Keratinocyte (primary cell): Measurements from ENCODE around the gene LACC1. TPM values are rescaled to one million over a fixed set of nuclear protein-coding genes. Genes with fewer than 3 reads are reported as not detected.

Experiments used
- DNase-seq: peaks from one replicate; pipeline ENCODE4 v3.0.0-alpha.2; 2011; ENCODE audit warnings: low read depth, missing footprints, low spot score
- FAIRE-seq: peaks from 2 replicates; lab custom pipeline; 2011; peaks lifted over from hg19 to GRCh38; lab: Jason Lieb, UNC
- H2AFZ ChIP-seq: 2 replicates; pipeline ENCODE4 v1.6.0; 2012; ENCODE audit warnings: low read length, control low read depth, inconsistent platforms; ENCODE audit not compliant: control insufficient read depth
- H3K27ac ChIP-seq: 2 replicates; pipeline ENCODE4 v1.5.1; 2011; ENCODE audit warnings: low read length; ENCODE audit not compliant: control insufficient read depth, insufficient read depth
- H3K27me3 ChIP-seq: 3 replicates; pipeline ENCODE4 v1.6.0; 2011; ENCODE audit warnings: low read length; ENCODE audit not compliant: control insufficient read depth, insufficient read depth; ENCODE audit errors: extremely low read depth
- H3K36me3 ChIP-seq, 2 experiments: 2 replicates in 1 of 2; 3 replicates in 1 of 2; pipeline ENCODE4 v1.5.1; 2011; ENCODE audit warnings: low read length in 2 of 2, mild to moderate bottlenecking in 1 of 2; ENCODE audit not compliant: control insufficient read depth in 2 of 2, insufficient read depth in 2 of 2; ENCODE audit errors: extremely low read depth in 1 of 2
- H3K4me1 ChIP-seq: 3 replicates; pipeline ENCODE4 v1.5.1; 2011; ENCODE audit warnings: low read length; ENCODE audit not compliant: control insufficient read depth, insufficient read depth; ENCODE audit errors: extremely low read depth
- H3K4me2 ChIP-seq: 3 replicates; pipeline ENCODE4 v1.6.0; 2011; ENCODE audit warnings: low read depth, low read length; ENCODE audit not compliant: control insufficient read depth, insufficient read depth; ENCODE audit errors: extremely low read depth
- H3K4me3 ChIP-seq, 3 experiments: fragments of 200-600 bp in 1 of 3; sonication (generic) in 1 of 3; 2 replicates in 2 of 3; 3 replicates in 1 of 3; pipeline ENCODE4 v1.5.1; 2011 to 2016; ENCODE audit warnings: low read length in 3 of 3, mild to moderate bottlenecking in 3 of 3, control low read depth in 2 of 3, inconsistent platforms in 1 of 3, low read depth in 1 of 3, mixed read lengths in 1 of 3, mixed run types in 1 of 3, moderate library complexity in 1 of 3; ENCODE audit not compliant: control insufficient read depth in 2 of 3, insufficient read depth in 2 of 3; ENCODE audit errors: extremely low read depth in 1 of 3
- H3K79me2 ChIP-seq: 2 replicates; pipeline ENCODE4 v1.6.0; 2012; ENCODE audit warnings: low read length; ENCODE audit not compliant: control insufficient read depth, insufficient read depth
- H3K9ac ChIP-seq: 3 replicates; pipeline ENCODE4 v1.6.0; 2011; ENCODE audit warnings: low read length; ENCODE audit not compliant: control insufficient read depth, insufficient read depth; ENCODE audit errors: extremely low read depth
- H3K9me1 ChIP-seq: 3 replicates; pipeline ENCODE4 v1.6.0; 2011; ENCODE audit warnings: low read length; ENCODE audit not compliant: control insufficient read depth, insufficient read depth; ENCODE audit errors: extremely low read depth
- H3K9me3 ChIP-seq: 2 replicates; pipeline ENCODE4 v1.5.1; 2012; ENCODE audit warnings: low read depth, low read length; ENCODE audit not compliant: control insufficient read depth
- H4K20me1 ChIP-seq: 3 replicates; pipeline ENCODE4 v1.6.0; 2011; ENCODE audit warnings: low read length; ENCODE audit not compliant: control insufficient read depth, insufficient read depth; ENCODE audit errors: extremely low read depth
- EZH2 ChIP-seq: IDR thresholded peaks from one replicate; pipeline ENCODE4 v1.6.1; 2012; ENCODE audit warnings: inconsistent platforms, mild to moderate bottlenecking, low read length, moderate library complexity
- dilution Hi-C: fragments of 300-500 bp; cut with MboI; formaldehyde crosslinking; loops from one replicate; pipeline ENCODE4 v1.7.0; 2020; ENCODE audit warnings: low sequenced_read_pairs; ENCODE audit not compliant: extremely low pct_ligation_motif_present
- polyA plus RNA-seq, 5 experiments: library from polyadenylated mRNA; depleted of rRNA in 3 of 5; stranded (reverse) in 3 of 5; stranded (forward) in 1 of 5; unstranded in 1 of 5; fragments of >200 nt; gene quantifications; 1 replicate in 1 of 5; 2 replicates in 3 of 5; 3 replicates in 1 of 5; pipeline versions ENCODE4 v1.2.1 to v1.2.3, GENCODE V29; 2011 to 2012; ENCODE audit warnings: missing spikeins in 2 of 5, low read depth in 1 of 5, low replicate concordance in 1 of 5
- TF ChIP-seq, protein P1 (sequence below), 3 experiments: IDR thresholded peaks in 1 of 3; conservative IDR thresholded peaks in 1 of 3; optimal IDR thresholded peaks in 1 of 3; 2 replicates in 2 of 3; 3 replicates in 1 of 3; pipeline versions ENCODE3 to v1.5.1; 2011; ENCODE audit warnings: low read length in 3 of 3, mild to moderate bottlenecking in 3 of 3, moderate library complexity in 2 of 3, control low read depth in 1 of 3, inconsistent platforms in 1 of 3; ENCODE audit not compliant: insufficient read depth in 2 of 3; ENCODE audit errors: extremely low read depth in 1 of 3

The LACC1 gene
- polyA plus RNA-seq, 1 donor (not counting 4 experiments of a cell fraction or from before 2014, with no cell fraction given), result 6.5 TPM

DNA sequence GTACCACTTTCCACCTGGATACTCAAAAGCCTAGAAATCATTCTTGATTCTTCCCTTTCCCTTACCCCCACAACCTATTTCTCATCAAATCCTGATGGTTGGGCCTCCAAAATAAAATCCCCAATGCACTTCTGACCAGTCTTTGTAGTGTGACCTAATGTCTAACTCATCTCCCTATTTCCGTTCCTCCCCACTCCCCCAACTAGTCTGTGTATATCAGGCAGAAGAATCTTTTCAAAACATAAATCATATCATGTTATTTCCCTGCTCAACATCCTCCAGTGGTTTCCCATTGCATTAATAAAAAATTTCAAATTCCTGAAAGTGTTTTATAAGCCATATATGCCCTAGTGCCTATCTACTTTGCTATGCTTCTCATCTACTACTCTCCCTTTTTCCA lies 17.8 kb upstream of the LACC1 start:
- Histone ChIP-seq H3K4me2 (no peak overlapping the region), H4K20me1 (no peaks in the 10 kb centered on the region), H3K9me1 (no peaks in the 10 kb centered on the region), H3K4me3 (no peak overlapping the region), H3K9me3 (no peaks in the 10 kb centered on the region), H3K4me1 (peaks cover 18% of the 10 kb centered on the region), H3K27me3 (no peaks in the 10 kb centered on the region), H3K27ac (no peak overlapping the region), H3K79me2 (no peaks in the 10 kb centered on the region), H3K36me3 (no peaks in the 10 kb centered on the region), H2AFZ (no peak overlapping the region), H3K9ac (no peak overlapping the region)
- DNase-seq (no peak), FAIRE-seq (no peak)
- dilution Hi-C loops, result no loop called here
- TF ChIP-seq EZH2, result no peak
- TF ChIP-seq, protein P1, sequence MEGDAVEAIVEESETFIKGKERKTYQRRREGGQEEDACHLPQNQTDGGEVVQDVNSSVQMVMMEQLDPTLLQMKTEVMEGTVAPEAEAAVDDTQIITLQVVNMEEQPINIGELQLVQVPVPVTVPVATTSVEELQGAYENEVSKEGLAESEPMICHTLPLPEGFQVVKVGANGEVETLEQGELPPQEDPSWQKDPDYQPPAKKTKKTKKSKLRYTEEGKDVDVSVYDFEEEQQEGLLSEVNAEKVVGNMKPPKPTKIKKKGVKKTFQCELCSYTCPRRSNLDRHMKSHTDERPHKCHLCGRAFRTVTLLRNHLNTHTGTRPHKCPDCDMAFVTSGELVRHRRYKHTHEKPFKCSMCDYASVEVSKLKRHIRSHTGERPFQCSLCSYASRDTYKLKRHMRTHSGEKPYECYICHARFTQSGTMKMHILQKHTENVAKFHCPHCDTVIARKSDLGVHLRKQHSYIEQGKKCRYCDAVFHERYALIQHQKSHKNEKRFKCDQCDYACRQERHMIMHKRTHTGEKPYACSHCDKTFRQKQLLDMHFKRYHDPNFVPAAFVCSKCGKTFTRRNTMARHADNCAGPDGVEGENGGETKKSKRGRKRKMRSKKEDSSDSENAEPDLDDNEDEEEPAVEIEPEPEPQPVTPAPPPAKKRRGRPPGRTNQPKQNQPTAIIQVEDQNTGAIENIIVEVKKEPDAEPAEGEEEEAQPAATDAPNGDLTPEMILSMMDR (optimal IDR thresholded peaks at IDR 0.05 in 1 of 3, IDR thresholded peaks at IDR 0.05 in 1 of 3, conservative IDR thresholded peaks at IDR 0.05 in 1 of 3; ENCODE audit: extremely low read depth in 1 of 3, insufficient read depth in 2 of 3, low read length in 3 of 3), result no peak

DNA sequence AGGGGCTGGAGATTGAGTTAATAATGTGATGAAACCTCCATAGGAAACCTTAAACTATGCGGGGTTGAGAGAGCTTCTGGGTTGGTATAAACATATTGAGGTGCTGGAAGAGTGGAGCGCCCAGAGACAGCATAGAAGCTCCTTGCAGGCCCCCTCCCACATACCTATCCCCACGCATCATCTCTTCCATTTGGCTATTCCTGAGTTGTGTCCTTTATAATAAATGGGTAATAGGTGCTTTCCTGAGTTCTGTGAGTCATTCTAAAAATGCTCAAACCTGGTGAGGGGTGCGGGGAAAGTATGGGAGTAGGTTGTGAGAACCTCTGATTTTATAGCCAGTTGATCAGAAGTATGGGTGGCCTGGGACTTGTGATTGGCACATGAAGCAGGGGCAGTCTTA lies 14.8 kb upstream of the LACC1 start:
- no peaks in the 10 kb centered on the region for H3K36me3 ChIP-seq
- DNase-seq (peak; percentile 46), FAIRE-seq (peak; percentile 9)
- H3K27me3 ChIP-seq, result no peaks in the 10 kb centered on the region
- no peaks in the 10 kb centered on the region for H3K9me3 ChIP-seq
- H3K9me1 ChIP-seq, result no peaks in the 10 kb centered on the region
- H2AFZ ChIP-seq, result peak overlapping the region; percentile 29
- H3K4me3 ChIP-seq, result no peak overlapping the region
- TF ChIP-seq, protein P1 (optimal IDR thresholded peaks at IDR 0.05 in 1 of 3, IDR thresholded peaks at IDR 0.05 in 1 of 3, conservative IDR thresholded peaks at IDR 0.05 in 1 of 3; ENCODE audit: extremely low read depth in 1 of 3, insufficient read depth in 2 of 3, low read length in 3 of 3), result no peak
- no peak for TF ChIP-seq EZH2
- H4K20me1 ChIP-seq, result no peaks in the 10 kb centered on the region
- dilution Hi-C loops, result no loop called here
- no peaks in the 10 kb centered on the region for H3K79me2 ChIP-seq
- H3K4me2 ChIP-seq, result peak overlapping the region; percentile 14
- H3K4me1 ChIP-seq, result peaks cover 18% of the 10 kb centered on the region
- H3K9ac ChIP-seq, result no peak overlapping the region
- H3K27ac ChIP-seq, result peak overlapping the region; percentile 85
